ENCODE measurements around the gene DAND5. TPM values are rescaled to one million over a fixed set of nuclear protein-coding genes. Genes with fewer than 3 reads are reported as not detected.

DAND5 gene
- total and polyA plus RNA-seq, 9 donors = 0.11 to 0.15 TPM; not detected in 7

Small RNAs within 50 kb of the gene (microRNA-seq; reads per million reads assigned to microRNA genes)
- gene MIR5695 = 0 to 0.36 (median 0) reads per million in 3 donors
- gene MIR6515 = 0 to 0.71 (median 0.63) reads per million in 3 donors

Small RNAs within 50 kb of the gene (small RNA-seq; reads per million reads assigned to genes)
- gene MIR5695 (not detected), gene MIR6515 (not detected)

Other genes starting within 250 kb of the DAND5 start
- 100 to 1,000 TPM in 2 of 7 donors, 10 to 100 TPM in 5; 42.1 to 109 (median 89.9) TPM for gene TNPO2, start 245.6 kb upstream of the DAND5 start, total RNA-seq
- gene TNPO2, start 245.6 kb upstream of the DAND5 start, polyA plus RNA-seq = 10 to 100 TPM; 41.5 to 51.6 TPM
- gene TRIR, start 234.9 kb upstream of the DAND5 start, total RNA-seq = 100 to 1,000 TPM; 134 to 476 (median 186) TPM
- gene TRIR, start 234.9 kb upstream of the DAND5 start, polyA plus RNA-seq = 100 to 1,000 TPM; 243 to 288 TPM
- gene GET3, start 232.1 kb upstream of the DAND5 start, total RNA-seq = 10 to 100 TPM; 26.2 to 59.0 (median 47.7) TPM
- gene GET3, start 232.1 kb upstream of the DAND5 start, polyA plus RNA-seq = 10 to 100 TPM; 42.6 to 68.1 TPM
- gene BEST2, start 217.8 kb upstream of the DAND5 start, total RNA-seq = not detected
- not detected for gene BEST2, start 217.8 kb upstream of the DAND5 start, polyA plus RNA-seq
- gene HOOK2, start 194.0 kb upstream of the DAND5 start, total RNA-seq = 10 to 100 TPM; 24.9 to 52.2 (median 27.9) TPM
- 10 to 100 TPM; 12.2 to 23.5 TPM for gene HOOK2, start 194.0 kb upstream of the DAND5 start, polyA plus RNA-seq
- 1,000 to 10,000 TPM in 2 of 7 donors, 100 to 1,000 TPM in 5; 154 to 3,039 (median 413) TPM for gene JUNB, start 178.1 kb upstream of the DAND5 start, total RNA-seq
- 100 to 1,000 TPM in 1 of 2 donors, 1 to 10 TPM in 1; 6.8 to 570 TPM for gene JUNB, start 178.1 kb upstream of the DAND5 start, polyA plus RNA-seq
- 100 to 1,000 TPM; 191 to 321 (median 263) TPM for gene PRDX2, start 167.8 kb upstream of the DAND5 start, total RNA-seq
- 100 to 1,000 TPM in 1 of 2 donors, 10 to 100 TPM in 1; 98.3 to 237 TPM for gene PRDX2, start 167.8 kb upstream of the DAND5 start, polyA plus RNA-seq
- gene THSD8, start 167.5 kb upstream of the DAND5 start, total RNA-seq = 1 to 10 TPM in 5 of 7 donors, under 1 TPM in 1, not detected in 1; 0.71 to 5.4 (median 2.6) TPM
- 1 to 10 TPM; 1.4 to 7.2 TPM for gene THSD8, start 167.5 kb upstream of the DAND5 start, polyA plus RNA-seq
- gene RNASEH2A, start 163.0 kb upstream of the DAND5 start, total RNA-seq = 10 to 100 TPM in 1 of 7 donors, 1 to 10 TPM in 6; 1.2 to 12.2 (median 7.7) TPM
- gene RNASEH2A, start 163.0 kb upstream of the DAND5 start, polyA plus RNA-seq = 1 to 10 TPM; 1.6 to 8.0 TPM
- not detected for gene RTBDN, start 135.0 kb upstream of the DAND5 start, total RNA-seq
- gene RTBDN, start 135.0 kb upstream of the DAND5 start, polyA plus RNA-seq = not detected
- 1 to 10 TPM in 4 of 7 donors, under 1 TPM in 3; 0.25 to 1.4 (median 1.1) TPM for gene MAST1, start 131.1 kb upstream of the DAND5 start, total RNA-seq
- 1 to 10 TPM in 1 of 2 donors, under 1 TPM in 1; 0.40 to 2.4 TPM for gene MAST1, start 131.1 kb upstream of the DAND5 start, polyA plus RNA-seq
- gene DNASE2, start 88.1 kb upstream of the DAND5 start, total RNA-seq = 10 to 100 TPM; 20.9 to 35.8 (median 26.5) TPM
- 10 to 100 TPM; 43.1 to 54.2 TPM for gene DNASE2, start 88.1 kb upstream of the DAND5 start, polyA plus RNA-seq
- gene KLF1, start 82.4 kb upstream of the DAND5 start, total RNA-seq = under 1 TPM in 1 of 7 donors, not detected in 6; 0.13 TPM
- not detected for gene KLF1, start 82.4 kb upstream of the DAND5 start, polyA plus RNA-seq
- gene GCDH, start 78.4 kb upstream of the DAND5 start, total RNA-seq = 10 to 100 TPM; 17.7 to 36.3 (median 28.4) TPM
- gene GCDH, start 78.4 kb upstream of the DAND5 start, polyA plus RNA-seq = 10 to 100 TPM; 11.9 to 35.3 TPM
- gene SYCE2, start 50.3 kb upstream of the DAND5 start, total RNA-seq = 1 to 10 TPM in 1 of 7 donors, under 1 TPM in 4, not detected in 2; 0.23 to 1.6 (median 0.56) TPM
- gene SYCE2, start 50.3 kb upstream of the DAND5 start, polyA plus RNA-seq = under 1 TPM; 0.17 to 0.20 TPM
- gene FARSA, start 35.9 kb upstream of the DAND5 start, total RNA-seq = 10 to 100 TPM; 21.9 to 50.2 (median 43.9) TPM
- 10 to 100 TPM in 1 of 2 donors, 1 to 10 TPM in 1; 8.0 to 25.1 TPM for gene FARSA, start 35.9 kb upstream of the DAND5 start, polyA plus RNA-seq
- 100 to 1,000 TPM; 211 to 803 (median 450) TPM for gene CALR, start 31.0 kb upstream of the DAND5 start, total RNA-seq
- gene CALR, start 31.0 kb upstream of the DAND5 start, polyA plus RNA-seq = 1,000 to 10,000 TPM in 1 of 2 donors, 100 to 1,000 TPM in 1; 279 to 1,094 TPM
- gene RAD23A, start 23.7 kb upstream of the DAND5 start, total RNA-seq = 10 to 100 TPM; 61.2 to 94.0 (median 93.7) TPM
- gene RAD23A, start 23.7 kb upstream of the DAND5 start, polyA plus RNA-seq = 10 to 100 TPM; 75.8 to 77.2 TPM
- gene GADD45GIP1, start 12.4 kb upstream of the DAND5 start, total RNA-seq = 10 to 100 TPM; 15.7 to 57.7 (median 19.1) TPM
- gene GADD45GIP1, start 12.4 kb upstream of the DAND5 start, polyA plus RNA-seq = 10 to 100 TPM in 1 of 2 donors, 1 to 10 TPM in 1; 1.8 to 25.6 TPM
- 100 to 1,000 TPM in 5 of 7 donors, 10 to 100 TPM in 2; 30.3 to 256 (median 223) TPM for gene NFIX, start 25.9 kb downstream of the DAND5 start, total RNA-seq
- gene NFIX, start 25.9 kb downstream of the DAND5 start, polyA plus RNA-seq = 10 to 100 TPM; 76.9 to 82.2 TPM
- gene LYL1, start 133.3 kb downstream of the DAND5 start, total RNA-seq = 1 to 10 TPM; 2.9 to 7.4 (median 6.7) TPM
- 1 to 10 TPM in 1 of 2 donors, under 1 TPM in 1; 0.90 to 5.0 TPM for gene LYL1, start 133.3 kb downstream of the DAND5 start, polyA plus RNA-seq
- gene TRMT1, start 147.2 kb downstream of the DAND5 start, total RNA-seq = 10 to 100 TPM; 23.6 to 54.8 (median 38.7) TPM
- 10 to 100 TPM in 1 of 2 donors, 1 to 10 TPM in 1; 7.6 to 37.2 TPM for gene TRMT1, start 147.2 kb downstream of the DAND5 start, polyA plus RNA-seq
- 10 to 100 TPM in 6 of 7 donors, 1 to 10 TPM in 1; 5.1 to 31.4 (median 21.8) TPM for gene NACC1, start 148.7 kb downstream of the DAND5 start, total RNA-seq
- 10 to 100 TPM in 1 of 2 donors, 1 to 10 TPM in 1; 3.2 to 14.8 TPM for gene NACC1, start 148.7 kb downstream of the DAND5 start, polyA plus RNA-seq
- gene STX10, start 180.8 kb downstream of the DAND5 start, total RNA-seq = 10 to 100 TPM; 36.5 to 54.8 (median 43.0) TPM
- 10 to 100 TPM; 15.3 to 57.8 TPM for gene STX10, start 180.8 kb downstream of the DAND5 start, polyA plus RNA-seq
- gene IER2, start 180.8 kb downstream of the DAND5 start, total RNA-seq = 100 to 1,000 TPM in 3 of 7 donors, 10 to 100 TPM in 4; 55.3 to 301 (median 82.8) TPM
- 10 to 100 TPM; 47.4 to 64.4 TPM for gene IER2, start 180.8 kb downstream of the DAND5 start, polyA plus RNA-seq

Measured in ovary (tissue), 9 donors.